ENCODE measurements around the gene LOXL1.
A peak's percentile ranks its signal among the peaks of the same experiment; 100 is the strongest.

Gene LOXL1

GRCh38 chr15:73996267-73996666 lies 70.0 kb downstream of the LOXL1 start:
- no peak for TF ChIP-seq CTCF (IDR thresholded peaks at IDR 0.05)
- DNase-seq = no peak
- no peaks in the 10 kb centered on the region for H3K9me3 Mint-ChIP-seq
- peaks cover 5% of the 10 kb centered on the region for H3K27me3 Mint-ChIP-seq (ENCODE audit: low read depth, poor library complexity)
- H3K4me1 Mint-ChIP-seq = peaks cover 54% of the 10 kb centered on the region
- no peak overlapping the region for H3K27ac Mint-ChIP-seq
- peaks cover 16% of the 10 kb centered on the region for H3K36me3 Mint-ChIP-seq (ENCODE audit: low read depth)
- peak overlapping the region; percentile 97 for H3K4me3 Mint-ChIP-seq

DNA sequence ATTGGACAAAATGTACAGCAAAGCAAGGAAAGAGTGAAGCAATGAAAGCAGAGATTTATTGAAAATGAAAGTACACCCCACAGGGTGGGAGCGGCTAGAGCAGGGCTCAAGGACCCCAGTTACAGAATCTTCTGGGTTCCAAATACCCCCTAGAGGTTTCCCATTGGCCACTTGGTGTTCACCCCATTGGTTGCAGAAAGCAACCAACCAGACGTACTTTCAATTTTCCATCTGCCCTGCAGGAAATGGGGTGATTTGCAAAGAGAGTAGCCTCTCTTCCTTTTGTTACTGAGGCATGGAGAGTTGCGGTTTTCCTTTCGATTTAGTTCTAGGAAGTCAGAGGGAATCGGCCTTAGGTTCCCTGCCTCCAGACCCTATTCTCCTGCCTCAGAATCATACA lies 70.7 kb downstream of the LOXL1 start:
- DNase-seq = no peak
- H3K36me3 Mint-ChIP-seq (ENCODE audit: low read depth) = peaks cover 20% of the 10 kb centered on the region
- H3K4me1 Mint-ChIP-seq = peaks cover 52% of the 10 kb centered on the region
- no peaks in the 10 kb centered on the region for H3K9me3 Mint-ChIP-seq
- TF ChIP-seq CTCF (IDR thresholded peaks at IDR 0.05) = no peak
- peaks cover 4% of the 10 kb centered on the region for H3K27me3 Mint-ChIP-seq (ENCODE audit: low read depth, poor library complexity)
- H3K27ac Mint-ChIP-seq = no peak overlapping the region
- H3K4me3 Mint-ChIP-seq = peak overlapping the region; percentile 27

DNA sequence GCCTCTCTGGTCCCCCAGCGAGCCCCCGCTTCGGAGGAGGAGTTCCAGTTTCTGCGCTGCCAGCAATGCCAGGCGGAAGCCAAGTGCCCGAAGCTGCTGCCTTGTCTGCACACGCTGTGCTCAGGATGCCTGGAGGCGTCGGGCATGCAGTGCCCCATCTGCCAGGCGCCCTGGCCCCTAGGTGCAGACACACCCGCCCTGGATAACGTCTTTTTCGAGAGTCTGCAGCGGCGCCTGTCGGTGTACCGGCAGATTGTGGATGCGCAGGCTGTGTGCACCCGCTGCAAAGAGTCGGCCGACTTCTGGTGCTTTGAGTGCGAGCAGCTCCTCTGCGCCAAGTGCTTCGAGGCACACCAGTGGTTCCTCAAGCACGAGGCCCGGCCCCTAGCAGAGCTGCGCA lies 71.7 kb downstream of the LOXL1 start:
- Mint-ChIP-seq H3K36me3 (ENCODE audit: low read depth) (peaks cover 27% of the 10 kb centered on the region), H3K9me3 (no peaks in the 10 kb centered on the region), H3K27me3 (ENCODE audit: low read depth, poor library complexity) (peaks cover 4% of the 10 kb centered on the region), H3K27ac (no peak overlapping the region), H3K4me3 (no peak overlapping the region), H3K4me1 (peaks cover 45% of the 10 kb centered on the region)
- no peak for DNase-seq
- no peak for TF ChIP-seq CTCF (IDR thresholded peaks at IDR 0.05)

All from nephron progenitor cell (in vitro differentiated cells).